GM12878 (cell line): ENCODE data around the gene CPA4. TPM values are rescaled to one million over a fixed set of nuclear protein-coding genes. Genes with fewer than 3 reads are reported as not detected.

ENCODE experiments used
- ATAC-seq: fragments of 200-7000 bp; cut with Tn5 transposase; 3 replicates; pipeline ENCODE4 v1.9.1; 2020; ENCODE audit warnings: mild to moderate bottlenecking, moderate library complexity
- BruUV-seq: library from RNA; stranded (reverse); fragments of 400-500 nt; replicated peaks from 2 replicates; lab custom pipeline; 2021; lab: Mats Ljungman, UMichigan
- CTCF ChIA-PET: fragments of 300-600 bp; sonication (Branson Sonifier 250); formaldehyde crosslinking; extraction: SDS; loops from one replicate; lab custom pipeline; 2021; ENCODE audit warnings: inconsistent platforms; lab: Yijun Ruan, JAX
- POLR2A ChIA-PET: fragments of 350-600 bp; formaldehyde crosslinking; extraction: SDS; loops from one replicate; lab custom pipeline; 2021; ENCODE audit warnings: inconsistent platforms; lab: Charles Lee
- RAD21 ChIA-PET: fragments of 300-600 bp; sonication (Branson Sonifier 250); formaldehyde crosslinking; loops from one replicate; lab custom pipeline; 2023; ENCODE audit warnings: antibody characterized with exemption; ENCODE audit not compliant: unreplicated experiment; lab: Charles Lee
- SMC1A ChIA-PET: fragments of 300-600 bp; sonication (Branson Sonifier 250); formaldehyde crosslinking; loops from one replicate; lab custom pipeline; 2023; ENCODE audit not compliant: unreplicated experiment, uncharacterized antibody; lab: Charles Lee
- DNase-seq: peaks from one replicate; pipeline ENCODE4 v3.0.0-alpha.2; 2011; ENCODE audit warnings: low read depth, low spot score
- FAIRE-seq: peaks from 3 replicates; lab custom pipeline; 2011; peaks lifted over from hg19 to GRCh38; lab: Jason Lieb, UNC
- H2AFZ ChIP-seq: 2 replicates; pipeline ENCODE4 v1.6.0; 2011; ENCODE audit warnings: low read depth, low read length, control low read depth; ENCODE audit not compliant: control insufficient read depth
- H3K27ac ChIP-seq: 2 replicates; pipeline ENCODE4 v1.5.1; 2011; ENCODE audit warnings: control low read depth; ENCODE audit not compliant: control insufficient read depth, insufficient read depth
- H3K27me3 ChIP-seq, 2 experiments: replicated peaks in 1 of 2; 2 replicates each; pipeline versions ENCODE4 v1.6.0 to v1.6.1; 2011; ENCODE audit warnings: low read length in 1 of 2; ENCODE audit not compliant: control insufficient read depth in 2 of 2, insufficient read depth in 2 of 2
- H3K36me3 ChIP-seq, 2 experiments: 2 replicates each; pipeline ENCODE4 v1.5.1; 2011; ENCODE audit warnings: low read length in 1 of 2; ENCODE audit not compliant: control insufficient read depth in 2 of 2, insufficient read depth in 2 of 2
- H3K4me1 ChIP-seq: 2 replicates; pipeline ENCODE4 v1.6.1; 2011; ENCODE audit warnings: mild to moderate bottlenecking, low read length, moderate library complexity, mixed read lengths; ENCODE audit not compliant: control insufficient read depth, insufficient read depth
- H3K4me2 ChIP-seq: 2 replicates; pipeline ENCODE4 v1.6.0; 2011; ENCODE audit warnings: control low read depth; ENCODE audit not compliant: control insufficient read depth, insufficient read depth
- H3K4me3 ChIP-seq: fragments of 200-600 bp; sonication (generic); 2 replicates; pipeline ENCODE4 v1.5.1; 2016
- H3K79me2 ChIP-seq: 2 replicates; pipeline ENCODE4 v1.6.0; 2011; ENCODE audit warnings: low read length; ENCODE audit not compliant: control insufficient read depth, insufficient read depth
- H3K9ac ChIP-seq: 2 replicates; pipeline ENCODE4 v1.8.0; 2011; ENCODE audit warnings: low read length, control low read depth, mixed read lengths; ENCODE audit not compliant: control insufficient read depth, insufficient read depth
- H3K9me3 ChIP-seq: replicated peaks from 3 replicates; pipeline ENCODE4 v1.5.1; 2011; ENCODE audit warnings: mild to moderate bottlenecking, low read length; ENCODE audit not compliant: control insufficient read depth, insufficient read depth
- H4K20me1 ChIP-seq: 2 replicates; pipeline ENCODE4 v1.6.0; 2011; ENCODE audit not compliant: control insufficient read depth, insufficient read depth
- DPF2 ChIP-seq: fragments of 450-650 bp; IDR thresholded peaks from 2 replicates; pipeline ENCODE4 v1.6.1; 2017; ENCODE audit warnings: mild to moderate bottlenecking
- GATAD2B ChIP-seq: fragments of 450-650 bp; conservative IDR thresholded peaks from 2 replicates; pipeline ENCODE4 v1.6.1; 2017; ENCODE audit warnings: low read depth, mild to moderate bottlenecking, moderate library complexity
- MYC ChIP-seq: IDR thresholded peaks from 2 replicates; pipeline ENCODE4 v1.6.1; 2011; ENCODE audit warnings: mild to moderate bottlenecking, low read length, moderate library complexity, inconsistent platforms; ENCODE audit not compliant: insufficient read depth, insufficient replicate concordance, insufficient read length, severe bottlenecking
- NBN ChIP-seq: fragments of 450-650 bp; IDR thresholded peaks from 2 replicates; pipeline ENCODE4 v1.6.1; 2016
- NKRF ChIP-seq: fragments of 450-650 bp; conservative IDR thresholded peaks from 2 replicates; pipeline ENCODE4 v1.6.1; 2017; ENCODE audit warnings: mild to moderate bottlenecking, moderate library complexity
- PAX8 ChIP-seq: fragments of 450-650 bp; IDR thresholded peaks from 2 replicates; pipeline ENCODE4 v1.6.1; 2017; ENCODE audit warnings: mild to moderate bottlenecking, moderate library complexity
- SIN3A ChIP-seq: IDR thresholded peaks from 2 replicates; pipeline ENCODE4 v1.6.1; 2012; ENCODE audit warnings: low read depth, low read length, improper control_type of control experiment
- SMC3 ChIP-seq: IDR thresholded peaks from 2 replicates; pipeline ENCODE4 v1.6.1; 2011; ENCODE audit warnings: low read length, improper control_type of control experiment, borderline replicate concordance
- SUPT20H ChIP-seq: IDR thresholded peaks from 2 replicates; pipeline ENCODE4 v1.6.1; 2011; ENCODE audit warnings: low read depth, mild to moderate bottlenecking, low read length, moderate library complexity, borderline replicate concordance; ENCODE audit not compliant: control insufficient read depth
- ZNF592 ChIP-seq: fragments of 450-650 bp; IDR thresholded peaks from 2 replicates; pipeline ENCODE4 v1.6.1; 2017; ENCODE audit warnings: mild to moderate bottlenecking, moderate library complexity
- ZNF687 ChIP-seq: fragments of 450-650 bp; IDR thresholded peaks from 2 replicates; pipeline ENCODE4 v1.6.1; 2017; ENCODE audit warnings: mild to moderate bottlenecking, moderate library complexity
- WGBS: methylation state at CpG from one replicate; pipeline ENCODE4 v1.1.6; 2016; ENCODE audit warnings: low lambda C conversion rate; ENCODE audit not compliant: insufficient replicate concordance, insufficient coverage; ENCODE audit errors: missing lambda C conversion rate; 5-methylcytosine and 5-hydroxymethylcytosine counted together
- in situ Hi-C: fragments of 300-500 bp; cut with MboI; formaldehyde crosslinking; loops from 9 replicates; pipeline ENCODE4 v1.14.3; 2018; ENCODE audit warnings: mixed read lengths
- intact Hi-C: fragments of 100-400 bp; cut with micrococcal nuclease; formaldehyde crosslinking; loops from one replicate; pipeline ENCODE4 v1.14.2; 2022; ENCODE audit not compliant: unreplicated experiment
- polyA plus RNA-seq, 11 experiments: library from polyadenylated mRNA; depleted of rRNA in 4 of 11; unstranded in 6 of 11; stranded (reverse) in 5 of 11; fragments of >200 nt; fragmentation: Nextera tagmentation in 4 of 11; fragmentation: Illumina TruSeq in 1 of 11; extraction: Ambion mirVana in 4 of 11; extraction: Trizol in 1 of 11; gene quantifications; 1 replicate in 1 of 11; 2 replicates in 10 of 11; pipeline versions ENCODE4 v1.2.1 to v1.2.3, GENCODE V29; 2011 to 2016; ENCODE audit warnings: inconsistent platforms in 2 of 11, missing spikeins in 2 of 11, low read depth in 1 of 11
- total RNA-seq, 4 experiments: library from RNA; depleted of rRNA in 3 of 4; stranded (reverse); fragments of >200 nt in 3 of 4; fragmentation: Illumina TruSeq in 1 of 4; extraction: Trizol in 1 of 4; gene quantifications; 2 replicates each; pipeline versions ENCODE4 v1.2.1 to v1.2.3, GENCODE V29; 2013 to 2021

Gene CPA4
- total and polyA plus RNA-seq, 10 of the 15 experiments (the other 5 are each of a cell fraction or from before 2014, with no cell fraction given) = 0.05 to 0.35 (median 0.18) TPM; not detected in 1

GRCh38 chr7:130268463-130269317 lies 24.3 kb upstream of the CPA4 start:
- 65% methylated on average over 6 of the region's 6 CpGs for WGBS
- in situ Hi-C loops = no loop called here
- TF ChIP-seq DPF2 = no peak
- TF ChIP-seq ZNF592 = no peak
- no peak for TF ChIP-seq PAX8
- no peak for TF ChIP-seq SIN3A
- TF ChIP-seq SUPT20H = no peak
- no peak for TF ChIP-seq ZNF687
- no peak for TF ChIP-seq GATAD2B
- TF ChIP-seq NKRF = no peak
- TF ChIP-seq NBN = no peak
- TF ChIP-seq SMC3 = no peak
- no peak for TF ChIP-seq MYC

More at GRCh38 chr7:130268463-130269317, 24.3 kb upstream of the CPA4 start:
- CTCF ChIA-PET = interaction anchor here (1.3 kb wide), 1 partner anchor 15 kb away, joined by 4 read pairs; no protein-coding TSS in a partner anchor
- Histone ChIP-seq H3K4me1 (no peaks in the 10 kb centered on the region), H3K27me3 (no peaks in the 10 kb centered on the region), H3K79me2 (no peaks in the 10 kb centered on the region), H4K20me1 (no peaks in the 10 kb centered on the region), H3K4me2 (no peak overlapping the region), H3K9ac (no peak overlapping the region), H3K36me3 (no peaks in the 10 kb centered on the region), H3K4me3 (no peak overlapping the region), H2AFZ (no peak overlapping the region), H3K27ac (no peak overlapping the region), H3K9me3 (no peaks in the 10 kb centered on the region)
- FAIRE-seq (no peak), DNase-seq (no peak), ATAC-seq (no peak)
- intact Hi-C loops = no loop called here
- POLR2A ChIA-PET = no interaction called here
- RAD21 ChIA-PET = no interaction called here
- BruUV-seq = no TSS peak
- SMC1A ChIA-PET = interaction anchor here (1.3 kb wide), 1 partner anchor 41 kb away, joined by 4 read pairs; no protein-coding TSS in a partner anchor
